A549 treated with AZD2906 at 1 μM for 4 hours (cell line): ENCODE results near the gene UBE2D4. TPM values are rescaled to one million over a fixed set of nuclear protein-coding genes. Genes with fewer than 3 reads are reported as not detected.

Experiments
- total RNA-seq: library from RNA; stranded (reverse); fragments of 200-300 nt; extraction: Qiagen RNA extraction; gene quantifications from 5 replicates; pipeline ENCODE4 v1.2.3, GENCODE V29; 2022

The UBE2D4 gene
- 7.9 to 11.5 TPM (median 9.6 TPM) in 5 replicates for total RNA-seq

DNA sequence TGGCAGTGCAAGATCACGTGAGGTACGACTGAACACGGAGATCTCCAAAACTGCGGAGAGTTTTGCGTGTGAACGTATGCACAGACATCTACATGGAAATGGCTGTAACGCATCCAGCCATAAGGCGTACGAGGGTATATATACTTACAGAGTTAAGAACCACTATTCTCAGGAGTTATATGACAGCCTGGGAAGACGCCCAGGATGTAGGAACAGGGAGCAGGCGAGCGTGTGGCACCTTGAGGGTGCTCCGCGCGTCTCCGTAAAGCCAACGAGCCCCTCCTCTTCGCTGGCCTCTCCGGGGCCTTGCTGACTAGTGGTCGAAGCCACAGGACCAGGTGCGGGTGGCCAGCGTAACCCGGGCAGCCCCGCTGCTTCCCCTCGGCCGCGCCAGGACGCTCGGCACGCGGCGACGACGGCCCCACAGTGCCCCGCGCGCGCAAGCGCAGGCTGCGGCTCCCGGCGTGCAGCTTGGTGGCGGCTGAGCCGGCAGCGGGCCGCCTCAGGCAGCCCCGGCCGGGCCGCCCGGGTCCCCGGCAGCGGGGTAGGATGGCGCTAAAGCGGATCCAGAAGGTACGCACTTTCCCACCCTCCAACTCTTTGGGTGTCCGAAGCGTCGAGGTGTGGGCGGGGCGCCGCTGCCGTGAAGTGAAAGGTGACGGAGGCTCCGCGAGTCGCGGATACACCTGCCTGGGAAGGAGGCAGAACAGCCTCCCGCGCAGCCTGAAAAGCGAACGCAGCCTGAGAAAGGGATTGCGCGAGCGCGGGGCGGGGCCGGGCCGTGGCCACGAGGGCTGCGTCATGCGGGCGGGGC is at the start of gene UBE2D4:
UBE2D4 (plus strand) TSS at position 453 of the 814 bp plus-strand sequence; CDS start at position 550, 97 bp downstream.

DNA sequence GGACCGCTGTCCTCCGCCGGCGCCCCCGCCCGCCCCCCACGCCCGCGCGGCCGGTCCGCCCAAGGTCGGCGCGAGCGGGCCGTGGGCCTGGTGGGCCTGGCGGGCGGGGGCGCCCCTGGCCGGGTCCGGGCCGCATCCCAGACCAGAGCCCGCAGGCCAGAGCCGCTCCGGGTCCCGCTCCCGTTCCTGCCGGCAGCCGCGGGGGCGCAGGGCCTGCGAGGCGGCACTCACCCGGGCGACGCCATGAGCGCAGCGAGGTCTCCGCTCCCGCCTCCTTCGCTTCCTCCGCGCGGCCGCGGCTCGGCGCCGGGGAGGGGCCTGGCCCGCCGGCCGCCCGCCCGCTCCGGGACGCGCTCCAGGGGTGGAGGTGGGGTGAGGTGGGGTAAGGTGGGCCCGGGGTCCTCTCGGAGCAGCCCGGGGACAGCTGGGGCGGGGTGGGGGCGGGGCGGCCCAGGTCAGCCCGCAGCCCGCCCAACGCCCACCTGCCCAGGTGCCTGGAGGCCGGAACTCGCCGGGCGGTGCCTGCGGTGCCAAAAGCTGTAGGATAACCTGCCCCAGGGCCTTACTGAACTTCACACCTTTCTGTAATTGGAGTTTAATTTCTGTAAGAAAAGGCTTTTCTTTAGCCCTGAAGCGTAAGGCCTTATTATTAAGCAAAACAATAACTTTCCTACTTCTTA is 19.8 kb upstream of the UBE2D4 start, which contains the start of gene URGCP:
URGCP (minus strand) TSS at position 266 of the 680 bp plus-strand sequence; CDS start at position 245, 21 bp downstream.

DNA sequence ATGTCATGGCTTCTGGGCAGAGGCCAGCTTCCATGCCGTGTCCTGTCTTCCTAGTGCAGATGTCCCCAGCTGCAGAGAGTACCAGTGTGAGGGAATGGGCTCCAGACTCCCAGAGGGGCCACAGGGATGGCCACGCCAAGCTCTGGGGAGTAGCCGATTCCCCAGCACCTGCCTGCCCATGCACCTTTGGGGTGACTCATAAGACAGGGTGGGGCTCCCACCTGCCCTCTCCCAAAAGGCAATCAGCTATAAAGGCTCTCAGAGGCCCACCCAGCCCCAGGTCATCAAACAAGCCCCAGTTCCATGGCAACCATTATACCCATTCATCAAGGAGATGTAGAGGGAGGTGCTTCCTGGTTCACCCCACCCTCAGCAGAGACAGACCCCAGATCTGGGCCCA is 71.3 kb downstream of the UBE2D4 start, which contains the start of gene SPDYE1:
SPDYE1 (plus strand) TSS at position 366 of the 400 bp plus-strand sequence. CDS start 2,053 bp downstream, outside the sequence.

Other genes with a start within 250 kb of the UBE2D4 start
- 81.3 to 90.0 TPM (median 84.6 TPM) in 5 replicates for gene COA1, start 196.9 kb upstream of the UBE2D4 start, total RNA-seq
- 71.9 to 86.5 TPM (median 74.9 TPM) in 5 replicates for gene BLVRA, start 167.8 kb upstream of the UBE2D4 start, total RNA-seq
- gene MRPS24, start 56.9 kb upstream of the UBE2D4 start, total RNA-seq, result 227 to 263 TPM (median 250 TPM) in 5 replicates
- gene URGCP, start 19.8 kb upstream of the UBE2D4 start, total RNA-seq, result 25.9 to 28.5 TPM (median 28.1 TPM) in 5 replicates
- gene SPDYE1, start 71.5 kb downstream of the UBE2D4 start, total RNA-seq, result not detected in 5 replicates
- gene DBNL, start 118.3 kb downstream of the UBE2D4 start, total RNA-seq, result 66.0 to 71.9 TPM (median 71.2 TPM) in 5 replicates
- not detected in 5 replicates for gene PGAM2, start 139.1 kb downstream of the UBE2D4 start, total RNA-seq
- gene POLM, start 156.1 kb downstream of the UBE2D4 start, total RNA-seq, result 6.4 to 7.3 TPM (median 7.0 TPM) in 5 replicates
- 0.06 TPM in 1 of 5 replicates, not detected in the others for gene AEBP1, start 177.9 kb downstream of the UBE2D4 start, total RNA-seq
- 150 to 170 TPM (median 169 TPM) in 5 replicates for gene POLD2, start 197.1 kb downstream of the UBE2D4 start, total RNA-seq
- not detected in 5 replicates for gene MYL7, start 214.9 kb downstream of the UBE2D4 start, total RNA-seq